GM12865 (cell line): ENCODE measurements around the gene GRHPR.
"Not testable (repeated sequence)": the region's sequence is repeated elsewhere in the genome, so short reads cannot be mapped to it uniquely, and the experiment has no call there.

Source experiments
- DNase-seq: peaks from one replicate; pipeline ENCODE4 v3.0.0; 2010; ENCODE audit warnings: low read depth
- H3K4me3 ChIP-seq: 2 replicates; pipeline ENCODE4 v1.5.1; 2011; ENCODE audit warnings: mild to moderate bottlenecking, low read depth, low read length, control low read depth
- CTCF ChIP-seq: IDR thresholded peaks from 2 replicates; pipeline ENCODE4 v1.5.1; 2011; ENCODE audit warnings: low read length, control low read depth, low read depth, inconsistent platforms; ENCODE audit not compliant: insufficient read depth; ENCODE audit errors: missing control alignments

The GRHPR gene

GRCh38 chr9:37383876-37384746 is 38.4 kb upstream of the GRHPR start:
- H3K4me3 ChIP-seq = no peak overlapping the region
- TF ChIP-seq CTCF = no peak
- DNase-seq = no peak

GRCh38 chr9:37385286-37385685 is 37.2 kb upstream of the GRHPR start:
- no peak for DNase-seq
- no peak for TF ChIP-seq CTCF
- no peak overlapping the region for H3K4me3 ChIP-seq

- no peak overlapping the region for H3K4me3 ChIP-seq
- TF ChIP-seq CTCF = no peak
- no peak for DNase-seq
These were observed 35.5 kb upstream of the GRHPR start for GRCh38 chr9:37386988-37387387.

- peak; percentile 95 for DNase-seq
- no peak overlapping the region for H3K4me3 ChIP-seq
- TF ChIP-seq CTCF = peak; percentile 78
These were observed 31.7 kb upstream of the GRHPR start for GRCh38 chr9:37390759-37391158.

GRCh38 chr9:37392272-37392671 is 30.2 kb upstream of the GRHPR start:
- no peak for DNase-seq
- no peak for TF ChIP-seq CTCF
- H3K4me3 ChIP-seq = no peak overlapping the region

- no peak for DNase-seq
- H3K4me3 ChIP-seq = no peak overlapping the region
- no peak for TF ChIP-seq CTCF
These were observed 27.3 kb upstream of the GRHPR start for GRCh38 chr9:37395229-37395628.

GRCh38 chr9:37395663-37396062 is 26.8 kb upstream of the GRHPR start:
- no peak for TF ChIP-seq CTCF
- DNase-seq = no peak
- no peak overlapping the region for H3K4me3 ChIP-seq

GRCh38 chr9:37397948-37398347 is 24.5 kb upstream of the GRHPR start:
- H3K4me3 ChIP-seq, DNase-seq: not testable (repeated sequence)
